ENCODE data around the gene MT1E.
"Not testable (repeated sequence)": the region's sequence is repeated elsewhere in the genome, so short reads cannot be mapped to it uniquely, and the experiment has no call there.

MT1E gene

DNA sequence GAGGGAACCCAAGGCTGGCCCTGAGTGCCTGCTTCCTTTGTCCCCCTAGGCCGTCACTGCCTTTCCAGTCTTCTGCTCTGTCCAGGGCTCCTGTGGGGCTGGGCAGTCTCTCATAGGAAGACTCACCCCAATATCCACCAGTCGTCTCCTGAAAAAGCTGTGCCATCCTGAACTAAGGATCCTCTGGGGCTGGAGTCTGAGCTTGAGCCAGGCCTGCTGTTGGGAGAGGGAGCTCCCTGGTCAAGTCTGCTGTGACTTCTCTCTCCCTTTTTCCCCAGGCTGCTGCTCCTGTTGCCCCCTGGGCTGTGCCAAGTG lies 45.0 kb downstream of the MT1E start:
- H3K27ac ChIP-seq (ENCODE audit: low read length), result no peak overlapping the region
- no peak overlapping the region for H3K9ac ChIP-seq (ENCODE audit: low read length)
- no peaks in the 10 kb centered on the region for H3K36me3 ChIP-seq (ENCODE audit: control insufficient read depth, low read depth, low read length)
- no peak overlapping the region for H3K4me3 ChIP-seq (ENCODE audit: low read length)
- H3K4me1 ChIP-seq (ENCODE audit: control insufficient read depth, low read depth, low read length), result peaks cover 9% of the 10 kb centered on the region
- no peaks in the 10 kb centered on the region for H3K9me3 ChIP-seq (ENCODE audit: control insufficient read depth, low read depth, low read length)
- H3K27me3 ChIP-seq (ENCODE audit: control insufficient read depth, insufficient read depth, low read length), result peaks cover 80% of the 10 kb centered on the region

DNA sequence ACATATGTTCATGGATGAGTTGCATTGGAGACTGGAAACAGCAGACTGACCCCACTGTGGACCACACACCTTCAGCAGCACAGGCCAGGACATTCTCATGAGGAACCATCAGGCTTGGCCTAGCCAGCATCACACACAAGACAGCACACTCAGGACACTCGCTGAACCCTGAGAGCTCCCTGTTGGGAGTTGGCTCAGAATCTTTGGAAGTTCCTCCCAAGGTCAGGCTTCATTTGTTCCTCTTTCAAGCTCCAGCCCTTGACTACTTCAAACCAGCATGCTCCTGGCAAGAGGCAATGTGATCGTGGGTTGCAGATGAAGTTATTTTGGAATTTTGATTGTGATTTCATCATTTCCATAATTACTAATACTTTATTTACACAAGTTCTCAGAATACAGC lies 46.1 kb downstream of the MT1E start:
- peaks cover 76% of the 10 kb centered on the region for H3K27me3 ChIP-seq (ENCODE audit: control insufficient read depth, insufficient read depth, low read length)
- H3K9ac ChIP-seq (ENCODE audit: low read length), result not testable (repeated sequence)

DNA sequence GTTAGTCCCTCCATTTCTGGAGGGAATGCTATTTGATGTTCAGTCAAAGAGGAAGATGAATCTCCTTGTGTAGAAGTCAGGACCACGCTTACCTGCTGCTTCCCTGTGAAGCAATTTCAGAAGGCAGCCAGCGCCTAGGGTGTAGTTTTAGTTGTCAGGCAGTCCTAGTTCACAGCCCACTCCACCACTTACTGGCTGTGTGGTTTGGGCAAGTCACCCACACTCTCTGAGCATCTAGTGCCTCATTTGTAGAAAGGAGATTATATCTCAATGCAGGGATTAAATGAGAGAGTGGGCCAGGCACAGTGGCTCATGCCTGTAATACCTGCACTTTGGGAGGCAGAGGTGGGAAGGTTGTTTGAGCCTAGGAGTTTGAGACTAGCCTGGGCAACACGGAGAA lies 46.6 kb downstream of the MT1E start:
- not testable (repeated sequence) for H3K9me3 ChIP-seq (ENCODE audit: control insufficient read depth, low read depth, low read length); H3K4me3 ChIP-seq (ENCODE audit: low read length); H3K36me3 ChIP-seq (ENCODE audit: control insufficient read depth, low read depth, low read length); H3K9ac ChIP-seq (ENCODE audit: low read length); H3K4me1 ChIP-seq (ENCODE audit: control insufficient read depth, low read depth, low read length); H3K27ac ChIP-seq (ENCODE audit: low read length)
- peaks cover 76% of the 10 kb centered on the region for H3K27me3 ChIP-seq (ENCODE audit: control insufficient read depth, insufficient read depth, low read length)

More for the DNA sequence above, 46.1 kb downstream of the MT1E start:
- H3K27ac ChIP-seq (ENCODE audit: low read length); H3K36me3 ChIP-seq (ENCODE audit: control insufficient read depth, low read depth, low read length); H3K9me3 ChIP-seq (ENCODE audit: control insufficient read depth, low read depth, low read length); H3K4me1 ChIP-seq (ENCODE audit: control insufficient read depth, low read depth, low read length); H3K4me3 ChIP-seq (ENCODE audit: low read length): not testable (repeated sequence)

DNA sequence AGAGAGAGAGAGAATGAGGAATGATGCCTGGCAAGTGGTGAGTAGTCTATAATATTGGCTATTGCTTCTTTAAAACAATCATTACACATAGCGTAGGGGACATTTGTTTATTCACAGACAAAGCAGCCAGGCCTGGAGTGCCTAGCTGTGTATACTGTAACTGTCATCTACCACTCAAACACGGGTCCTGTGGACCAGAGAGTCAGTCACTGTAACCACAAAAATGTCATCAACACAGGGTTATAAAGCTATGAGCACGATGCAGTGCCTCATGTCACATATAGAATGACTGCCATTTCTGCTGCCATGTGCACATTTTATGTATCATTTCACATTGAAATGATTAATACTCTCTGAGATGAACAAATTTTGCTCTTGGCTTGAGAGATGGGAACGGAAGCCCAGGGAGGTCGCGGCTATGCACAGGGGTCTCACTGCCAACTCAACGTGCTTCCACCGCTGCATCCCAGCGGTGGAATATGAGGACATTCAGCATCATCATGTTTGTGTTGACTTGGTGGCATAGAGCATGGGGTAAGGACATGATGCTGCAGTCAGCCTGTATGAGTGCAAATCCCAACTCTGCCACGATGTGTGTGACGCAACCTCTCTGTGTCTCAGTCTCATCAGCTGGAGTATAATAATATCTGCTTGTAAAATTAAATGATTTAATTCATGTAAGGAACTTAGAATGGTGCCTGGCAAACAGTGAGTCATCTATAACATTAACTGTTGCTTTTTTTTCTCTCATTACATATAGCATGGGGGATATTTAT lies 47.4 kb downstream of the MT1E start:
- H3K4me1 ChIP-seq (ENCODE audit: control insufficient read depth, low read depth, low read length), result peaks cover 9% of the 10 kb centered on the region
- H3K27ac ChIP-seq (ENCODE audit: low read length), result no peak overlapping the region
- H3K36me3 ChIP-seq (ENCODE audit: control insufficient read depth, low read depth, low read length), result no peaks in the 10 kb centered on the region

DNA sequence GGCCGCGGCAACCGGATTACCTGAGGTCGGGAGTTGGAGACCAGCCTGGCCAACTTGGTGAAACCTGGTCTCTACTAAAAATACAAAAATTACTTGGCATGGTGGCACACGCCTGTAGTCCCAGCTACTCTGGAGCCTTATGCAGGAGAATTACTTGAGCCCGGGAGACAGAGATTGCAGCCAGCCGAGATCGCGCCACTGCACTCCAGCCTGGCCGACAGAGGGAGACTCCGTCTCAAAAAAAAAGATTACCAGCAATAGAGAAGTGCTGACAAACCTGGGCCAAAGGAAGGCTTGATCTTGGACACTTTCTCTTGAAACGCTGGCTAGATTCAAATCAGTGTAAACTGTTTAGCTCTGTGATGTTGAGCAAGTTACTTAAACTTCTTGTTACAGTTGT lies 48.3 kb downstream of the MT1E start:
- no peaks in the 10 kb centered on the region for H3K9me3 ChIP-seq (ENCODE audit: control insufficient read depth, low read depth, low read length)
- no peaks in the 10 kb centered on the region for H3K36me3 ChIP-seq (ENCODE audit: control insufficient read depth, low read depth, low read length)
- no peak overlapping the region for H3K27ac ChIP-seq (ENCODE audit: low read length)
- peaks cover 64% of the 10 kb centered on the region for H3K27me3 ChIP-seq (ENCODE audit: control insufficient read depth, insufficient read depth, low read length)
- no peak overlapping the region for H3K4me3 ChIP-seq (ENCODE audit: low read length)
- H3K9ac ChIP-seq (ENCODE audit: low read length), result no peak overlapping the region
- peaks cover 9% of the 10 kb centered on the region for H3K4me1 ChIP-seq (ENCODE audit: control insufficient read depth, low read depth, low read length)

More for the DNA sequence above, 47.4 kb downstream of the MT1E start:
- H3K9ac ChIP-seq (ENCODE audit: low read length), result no peak overlapping the region
- H3K4me3 ChIP-seq (ENCODE audit: low read length), result no peak overlapping the region
- H3K9me3 ChIP-seq (ENCODE audit: control insufficient read depth, low read depth, low read length), result no peaks in the 10 kb centered on the region
- H3K27me3 ChIP-seq (ENCODE audit: control insufficient read depth, insufficient read depth, low read length), result peaks cover 73% of the 10 kb centered on the region

DNA sequence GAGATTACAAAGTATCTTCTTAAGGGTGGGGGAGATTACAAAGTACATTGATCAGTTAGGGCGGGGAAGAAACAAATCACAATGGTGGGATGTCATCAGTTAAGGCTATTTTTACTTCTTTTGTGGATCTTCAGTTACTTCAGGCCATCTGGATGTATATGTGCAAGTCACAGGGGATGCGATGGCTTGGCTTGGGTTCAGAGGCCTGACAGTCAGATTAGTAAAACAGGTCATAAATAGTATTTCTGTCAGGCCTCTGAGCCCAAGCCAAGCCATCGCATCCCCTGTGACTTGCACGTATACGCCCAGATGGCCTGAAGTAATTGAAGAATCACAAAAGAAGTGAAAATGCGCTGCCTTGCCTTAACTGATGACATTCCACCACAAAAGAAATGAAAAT lies 49.0 kb downstream of the MT1E start:
- H3K4me1 ChIP-seq (ENCODE audit: control insufficient read depth, low read depth, low read length); H3K36me3 ChIP-seq (ENCODE audit: control insufficient read depth, low read depth, low read length); H3K9me3 ChIP-seq (ENCODE audit: control insufficient read depth, low read depth, low read length); H3K4me3 ChIP-seq (ENCODE audit: low read length); H3K9ac ChIP-seq (ENCODE audit: low read length); H3K27ac ChIP-seq (ENCODE audit: low read length): not testable (repeated sequence)
- H3K27me3 ChIP-seq (ENCODE audit: control insufficient read depth, insufficient read depth, low read length), result peaks cover 57% of the 10 kb centered on the region

DNA sequence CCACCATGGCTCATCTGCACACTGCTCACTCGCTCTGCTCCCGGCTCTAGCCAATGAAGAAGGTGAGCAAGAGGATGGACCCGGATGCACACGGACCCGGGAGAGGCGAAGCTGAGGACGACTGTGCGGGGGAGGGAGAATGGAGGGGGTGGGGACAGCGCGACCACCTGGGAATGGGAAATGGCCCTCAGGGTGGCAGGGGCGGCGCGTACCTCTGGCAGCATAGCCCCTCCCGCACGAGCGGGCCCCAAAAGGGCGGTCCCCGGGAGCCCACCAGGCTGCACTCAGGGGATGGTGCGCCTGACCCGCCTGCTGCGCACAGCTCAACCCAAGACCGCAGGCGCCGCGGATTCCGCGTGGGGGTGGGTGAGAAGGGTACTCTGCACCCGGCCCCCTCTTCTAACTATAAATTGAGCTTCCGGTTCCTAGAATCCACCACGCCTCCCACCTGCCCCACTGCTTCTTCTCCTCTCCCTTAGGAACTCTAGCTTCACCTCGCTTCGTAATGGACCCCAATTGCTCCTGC lies 50.2 kb downstream of the MT1E start:
- Histone ChIP-seq H3K9me3 (ENCODE audit: control insufficient read depth, low read depth, low read length) (no peaks in the 10 kb centered on the region), H3K9ac (ENCODE audit: low read length) (peak overlapping the region; percentile 41), H3K4me3 (ENCODE audit: low read length) (peak overlapping the region; percentile 61), H3K36me3 (ENCODE audit: control insufficient read depth, low read depth, low read length) (no peaks in the 10 kb centered on the region), H3K27me3 (ENCODE audit: control insufficient read depth, insufficient read depth, low read length) (peaks cover 46% of the 10 kb centered on the region), H3K27ac (ENCODE audit: low read length) (no peak overlapping the region), H3K4me1 (ENCODE audit: control insufficient read depth, low read depth, low read length) (peaks cover 9% of the 10 kb centered on the region)

All from iPS-18a (cell line).